ENCODE measurements around the gene UNC5B. TPM values are rescaled to one million over a fixed set of nuclear protein-coding genes. Genes with fewer than 3 reads are reported as not detected.

UNC5B gene
- total RNA-seq, 4 donors from 2014 or later, result 4.2 to 17.6 (median 8.0) TPM

- no peak for TF ChIP-seq POLR2A (IDR thresholded peaks at IDR 0.05)
- no peak for TF ChIP-seq CTCF (IDR thresholded peaks at IDR 0.05)
- DNase-seq (ENCODE audit: low spot score in 2 of 2), result no peak
- H3K4me3 ChIP-seq (ENCODE audit: low read depth, poor library complexity, severe bottlenecking), result no peak overlapping the region
- 68 to 70% methylated on average over 10 to 11 of the region's 11 CpGs for WGBS, 2 donors
- intact Hi-C loops (cut with DNase I; ENCODE audit: low total_unique reads), result no loop called here
Measured at GRCh38 chr10:71257319-71257997, 45.1 kb downstream of the UNC5B start.

GRCh38 chr10:71258046-71258445, 45.7 kb downstream of the UNC5B start:
- intact Hi-C loops (cut with DNase I; ENCODE audit: low total_unique reads), result no loop called here
- no peak overlapping the region for H3K4me3 ChIP-seq (ENCODE audit: low read depth, poor library complexity, severe bottlenecking)
- WGBS, 2 donors, result 89 to 90% methylated on average over 4 of the region's 4 CpGs
- no peak for DNase-seq (ENCODE audit: low spot score in 2 of 2)
- no peak for TF ChIP-seq POLR2A (IDR thresholded peaks at IDR 0.05)
- TF ChIP-seq CTCF (IDR thresholded peaks at IDR 0.05), result no peak

GRCh38 chr10:71258446-71259145, 46.2 kb downstream of the UNC5B start:
- H3K4me3 ChIP-seq (ENCODE audit: low read depth, poor library complexity, severe bottlenecking), result no peak overlapping the region
- no peak for DNase-seq (ENCODE audit: low spot score in 2 of 2)
- WGBS, 2 donors, result 78 to 80% methylated on average over 8 to 9 of the region's 9 CpGs
- no peak for TF ChIP-seq POLR2A (IDR thresholded peaks at IDR 0.05)
- no peak for TF ChIP-seq CTCF (IDR thresholded peaks at IDR 0.05)
- intact Hi-C loops (cut with DNase I; ENCODE audit: low total_unique reads), result no loop called here

- no peak overlapping the region for H3K4me3 ChIP-seq (ENCODE audit: low read depth, poor library complexity, severe bottlenecking)
- intact Hi-C loops (cut with DNase I; ENCODE audit: low total_unique reads), result no loop called here
- DNase-seq (ENCODE audit: low spot score in 2 of 2), result no peak
- WGBS, 2 donors, result 91% methylated on average over 7 of the region's 7 CpGs
- TF ChIP-seq CTCF (IDR thresholded peaks at IDR 0.05) (no peak), POLR2A (IDR thresholded peaks at IDR 0.05) (no peak)
Measured at GRCh38 chr10:71259282-71259681, 46.9 kb downstream of the UNC5B start.

- intact Hi-C loops (cut with DNase I; ENCODE audit: low total_unique reads), result no loop called here
- H3K4me3 ChIP-seq (ENCODE audit: low read depth, poor library complexity, severe bottlenecking), result no peak overlapping the region
- WGBS, 2 donors, result 30 to 35% methylated on average over 12 of the region's 13 CpGs
- TF ChIP-seq POLR2A (IDR thresholded peaks at IDR 0.05) (no peak), CTCF (IDR thresholded peaks at IDR 0.05) (no peak)
- peak in 1 of 2 donors; percentile 39 for DNase-seq (ENCODE audit: low spot score in 2 of 2)
Measured at GRCh38 chr10:71259815-71260501, 47.6 kb downstream of the UNC5B start.
